DOHH2 (cell line): ENCODE measurements around the gene APOL3.

Experiments
- H3F3A ChIP-seq: fragments of 200-600 bp; sonication (generic), shearing (Covaris generic); 2 replicates; pipeline ENCODE4 v1.6.0; 2016; ENCODE audit warnings: antibody characterized with exemption, mild to moderate bottlenecking; ENCODE audit not compliant: control insufficient read depth, insufficient read depth
- H3K27ac ChIP-seq: fragments of 200-600 bp; sonication (generic); 2 replicates; pipeline ENCODE4 v1.5.1; 2014; ENCODE audit warnings: low read depth, mild to moderate bottlenecking, low read length, moderate library complexity
- H3K27me3 ChIP-seq: fragments of 200-600 bp; sonication (generic); 2 replicates; pipeline ENCODE4 v1.6.1; 2014; ENCODE audit warnings: mild to moderate bottlenecking, low read length, mixed read lengths; ENCODE audit not compliant: control insufficient read depth
- H3K36me3 ChIP-seq: fragments of 200-600 bp; sonication (generic); 2 replicates; pipeline ENCODE4 v1.6.1; 2014; ENCODE audit warnings: mild to moderate bottlenecking, low read length, moderate library complexity, mixed read lengths; ENCODE audit not compliant: control insufficient read depth
- H3K4me1 ChIP-seq: fragments of 200-600 bp; sonication (generic); 2 replicates; pipeline ENCODE4 v1.6.1; 2014; ENCODE audit warnings: mild to moderate bottlenecking, low read length, mixed read lengths; ENCODE audit not compliant: control insufficient read depth
- H3K4me2 ChIP-seq: fragments of 200-600 bp; sonication (generic); 2 replicates; pipeline ENCODE4 v1.6.0; 2014; ENCODE audit warnings: mild to moderate bottlenecking, low read length, moderate library complexity
- H3K4me3 ChIP-seq: fragments of 200-600 bp; sonication (generic); 2 replicates; pipeline ENCODE4 v1.5.1; 2014; ENCODE audit warnings: mild to moderate bottlenecking, low read length, mixed read lengths
- H3K79me2 ChIP-seq: fragments of 200-600 bp; sonication (generic); 2 replicates; pipeline ENCODE4 v1.6.1; 2014; ENCODE audit warnings: mild to moderate bottlenecking, low read length, mixed read lengths; ENCODE audit not compliant: control insufficient read depth
- H3K9me2 ChIP-seq: fragments of 200-600 bp; sonication (generic); replicated peaks from 2 replicates; pipeline ENCODE4 v1.6.1; 2014; ENCODE audit warnings: mild to moderate bottlenecking, low read length, mixed read lengths; ENCODE audit not compliant: control insufficient read depth
- H3K9me3 ChIP-seq: fragments of 200-600 bp; sonication (generic); 2 replicates; pipeline ENCODE4 v1.6.1; 2014; ENCODE audit warnings: antibody characterized with exemption, low read length, mixed read lengths; ENCODE audit not compliant: control insufficient read depth, insufficient read depth
- H4K20me1 ChIP-seq: fragments of 200-600 bp; sonication (generic); 2 replicates; pipeline ENCODE4 v1.6.0; 2014; ENCODE audit warnings: low read depth, mild to moderate bottlenecking, antibody characterized with exemption, low read length, moderate library complexity; ENCODE audit not compliant: control insufficient read depth, insufficient read depth
- EZH2phosphoT487 ChIP-seq: fragments of 200-600 bp; sonication (generic); IDR thresholded peaks from 2 replicates; pipeline ENCODE4 v1.6.1; 2017; ENCODE audit warnings: borderline replicate concordance, mild to moderate bottlenecking, antibody characterized with exemption, low read length, moderate library complexity, mixed read lengths
- TF ChIP-seq, protein P1 (sequence below): fragments of 200-600 bp; sonication (generic); IDR thresholded peaks from one replicate; pipeline ENCODE4 v1.5.1; 2014; ENCODE audit warnings: antibody characterized with exemption, mild to moderate bottlenecking, low read depth, low read length; ENCODE audit not compliant: poor library complexity, severe bottlenecking

The APOL3 gene

DNA sequence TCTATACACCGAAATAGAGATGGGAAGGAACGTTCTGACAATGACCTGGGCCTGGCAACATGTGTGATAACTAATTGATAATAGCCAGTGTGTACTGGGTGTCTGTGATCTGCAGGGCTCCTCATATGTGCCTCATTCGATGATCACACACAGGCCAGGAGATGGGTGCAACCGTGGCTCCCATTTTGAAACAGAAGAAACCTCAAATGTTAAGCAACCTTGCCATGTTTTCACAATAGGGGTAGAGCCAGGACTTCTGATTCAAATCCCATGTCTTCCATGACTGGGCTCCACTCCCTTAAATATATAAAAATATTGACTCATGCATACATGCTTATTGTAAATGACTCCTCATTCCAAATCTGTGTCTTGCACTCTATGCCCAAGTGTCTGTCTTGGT, 11.1 kb downstream of the APOL3 start:
- Histone ChIP-seq H3K4me3 (no peak overlapping the region), H3K27ac (no peak overlapping the region), H3F3A (no peaks in the 10 kb centered on the region), H4K20me1 (no peaks in the 10 kb centered on the region), H3K9me3 (no peaks in the 10 kb centered on the region), H3K79me2 (no peaks in the 10 kb centered on the region), H3K27me3 (peaks cover 25% of the 10 kb centered on the region; the same call in 1 of the 2 replicates), H3K36me3 (no peaks in the 10 kb centered on the region), H3K4me1 (no peaks in the 10 kb centered on the region), H3K4me2 (no peak overlapping the region), H3K9me2 (no peaks in the 10 kb centered on the region)
- TF ChIP-seq, protein P1, sequence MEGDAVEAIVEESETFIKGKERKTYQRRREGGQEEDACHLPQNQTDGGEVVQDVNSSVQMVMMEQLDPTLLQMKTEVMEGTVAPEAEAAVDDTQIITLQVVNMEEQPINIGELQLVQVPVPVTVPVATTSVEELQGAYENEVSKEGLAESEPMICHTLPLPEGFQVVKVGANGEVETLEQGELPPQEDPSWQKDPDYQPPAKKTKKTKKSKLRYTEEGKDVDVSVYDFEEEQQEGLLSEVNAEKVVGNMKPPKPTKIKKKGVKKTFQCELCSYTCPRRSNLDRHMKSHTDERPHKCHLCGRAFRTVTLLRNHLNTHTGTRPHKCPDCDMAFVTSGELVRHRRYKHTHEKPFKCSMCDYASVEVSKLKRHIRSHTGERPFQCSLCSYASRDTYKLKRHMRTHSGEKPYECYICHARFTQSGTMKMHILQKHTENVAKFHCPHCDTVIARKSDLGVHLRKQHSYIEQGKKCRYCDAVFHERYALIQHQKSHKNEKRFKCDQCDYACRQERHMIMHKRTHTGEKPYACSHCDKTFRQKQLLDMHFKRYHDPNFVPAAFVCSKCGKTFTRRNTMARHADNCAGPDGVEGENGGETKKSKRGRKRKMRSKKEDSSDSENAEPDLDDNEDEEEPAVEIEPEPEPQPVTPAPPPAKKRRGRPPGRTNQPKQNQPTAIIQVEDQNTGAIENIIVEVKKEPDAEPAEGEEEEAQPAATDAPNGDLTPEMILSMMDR, result no peak
- TF ChIP-seq EZH2phosphoT487, result no peak

DNA sequence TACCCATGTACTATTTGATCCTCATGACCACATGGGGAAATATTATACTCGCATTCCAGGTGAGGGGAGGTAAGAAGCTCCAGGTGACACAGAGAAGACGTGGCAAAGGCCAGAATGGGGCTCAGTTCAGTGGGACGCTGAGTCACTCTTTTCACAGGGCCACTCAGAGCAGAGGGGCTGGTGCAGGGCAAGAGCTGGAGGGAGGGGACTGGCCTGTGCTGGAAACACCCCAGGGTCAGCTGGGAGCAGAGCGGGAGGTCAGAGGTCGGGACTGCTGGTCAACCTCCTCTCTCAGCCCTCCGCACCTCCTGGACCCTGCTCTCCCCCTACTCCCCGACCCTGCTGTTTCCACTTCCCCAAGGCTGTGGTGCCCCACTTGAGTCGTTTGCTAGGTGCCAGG, 12.1 kb downstream of the APOL3 start:
- Histone ChIP-seq H3K4me1 (no peaks in the 10 kb centered on the region), H3F3A (no peaks in the 10 kb centered on the region), H3K36me3 (no peaks in the 10 kb centered on the region), H3K27me3 (peaks cover 23% of the 10 kb centered on the region; the same call in 1 of the 2 replicates), H3K9me3 (no peaks in the 10 kb centered on the region), H3K27ac (no peak overlapping the region), H3K9me2 (no peaks in the 10 kb centered on the region), H3K4me2 (no peak overlapping the region), H4K20me1 (no peaks in the 10 kb centered on the region), H3K4me3 (no peak overlapping the region), H3K79me2 (no peaks in the 10 kb centered on the region)
- TF ChIP-seq, protein P1, result no peak
- no peak for TF ChIP-seq EZH2phosphoT487

DNA sequence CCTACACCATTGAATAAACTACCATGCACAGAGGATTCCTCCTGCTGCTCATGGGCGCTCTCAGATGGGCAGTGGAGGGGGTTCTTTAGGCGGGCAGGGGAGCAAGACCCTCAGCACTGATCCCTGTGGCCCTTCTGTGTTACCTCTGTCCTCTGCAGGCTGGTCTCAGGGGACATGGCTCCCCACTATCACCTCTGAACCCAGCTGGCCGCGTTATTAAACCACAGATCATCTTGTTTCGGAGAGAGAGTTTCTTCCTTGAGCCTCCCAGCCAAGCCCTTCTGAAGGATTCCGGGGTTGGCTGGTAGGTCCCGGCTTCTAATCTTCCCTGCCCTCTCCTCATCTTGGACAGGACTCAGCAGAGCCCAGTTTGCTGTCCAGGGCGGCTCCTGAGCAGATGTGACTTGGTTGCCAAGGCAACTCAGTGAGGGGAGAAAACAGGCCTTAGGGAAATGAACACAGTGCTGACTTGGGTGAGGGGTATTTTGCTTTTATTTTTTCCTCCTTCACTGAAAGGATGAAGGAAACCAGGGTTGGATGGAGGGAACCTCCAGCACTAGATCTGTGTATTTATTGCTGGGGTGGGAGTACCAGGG, 13.3 kb downstream of the APOL3 start:
- no peaks in the 10 kb centered on the region for H3K9me3 ChIP-seq
- H3K27me3 ChIP-seq, result peaks cover 28% of the 10 kb centered on the region; the same call in 1 of the 2 replicates
- no peaks in the 10 kb centered on the region for H3K4me1 ChIP-seq
- no peaks in the 10 kb centered on the region for H3F3A ChIP-seq
- no peaks in the 10 kb centered on the region for H3K9me2 ChIP-seq
- no peak overlapping the region for H3K4me2 ChIP-seq
- no peaks in the 10 kb centered on the region for H3K36me3 ChIP-seq
- H4K20me1 ChIP-seq, result no peaks in the 10 kb centered on the region
- H3K27ac ChIP-seq, result no peak overlapping the region
- no peaks in the 10 kb centered on the region for H3K79me2 ChIP-seq
- TF ChIP-seq EZH2phosphoT487, result no peak
- TF ChIP-seq, protein P1, result no peak
- H3K4me3 ChIP-seq, result no peak overlapping the region
